GM15510 (cell line): ENCODE data around the gene DDR1.

Source experiments
- POLR2A ChIP-seq: IDR thresholded peaks from 3 replicates; pipeline ENCODE4 v1.6.1; 2011; ENCODE audit warnings: borderline replicate concordance; ENCODE audit not compliant: insufficient read length; ENCODE audit errors: extremely low read depth

DDR1 gene

DNA sequence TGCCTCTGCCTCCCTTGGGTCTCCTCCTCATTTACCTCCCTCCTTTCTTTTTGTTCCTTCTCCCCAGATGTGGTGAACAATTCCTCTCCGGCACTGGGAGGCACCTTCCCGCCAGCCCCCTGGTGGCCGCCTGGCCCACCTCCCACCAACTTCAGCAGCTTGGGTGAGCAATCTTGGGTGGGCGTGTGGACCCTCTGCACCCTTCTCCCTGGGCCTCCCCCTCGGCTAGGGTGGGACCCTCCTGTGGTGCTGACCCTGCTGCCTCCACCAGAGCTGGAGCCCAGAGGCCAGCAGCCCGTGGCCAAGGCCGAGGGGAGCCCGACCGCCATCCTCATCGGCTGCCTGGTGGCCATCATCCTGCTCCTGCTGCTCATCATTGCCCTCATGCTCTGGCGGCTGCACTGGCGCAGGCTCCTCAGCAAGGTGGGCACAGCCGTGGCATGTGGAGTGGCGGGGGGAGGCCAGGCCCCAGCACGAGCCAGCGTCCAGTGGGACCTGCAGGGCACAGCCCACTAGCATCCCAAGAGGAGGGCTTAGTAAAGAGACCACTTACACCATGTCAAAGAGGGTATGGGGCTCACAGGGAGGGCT is 8.8 kb downstream of the DDR1 start:
- TF ChIP-seq POLR2A: no peak

DNA sequence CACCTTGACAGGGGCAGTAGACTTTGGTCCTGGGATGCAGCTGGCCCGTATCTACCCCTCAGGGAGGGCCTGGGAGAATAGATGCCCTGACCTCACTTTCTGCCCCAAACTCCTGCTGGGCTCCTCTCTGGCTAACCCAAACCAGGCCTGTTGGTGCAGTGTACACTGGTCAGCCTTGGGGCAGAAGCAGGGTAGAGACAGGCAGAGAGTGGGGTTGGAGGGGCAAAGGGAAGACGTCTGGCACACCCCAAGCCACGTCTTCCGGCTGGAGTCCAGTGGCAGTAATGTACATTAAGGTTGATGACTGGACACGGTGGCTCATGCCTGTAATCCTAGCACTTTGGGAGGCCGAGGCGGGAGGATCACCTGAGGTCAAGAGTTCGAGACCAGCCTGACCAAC is 9.3 kb downstream of the DDR1 start:
- no peak for TF ChIP-seq POLR2A

DNA sequence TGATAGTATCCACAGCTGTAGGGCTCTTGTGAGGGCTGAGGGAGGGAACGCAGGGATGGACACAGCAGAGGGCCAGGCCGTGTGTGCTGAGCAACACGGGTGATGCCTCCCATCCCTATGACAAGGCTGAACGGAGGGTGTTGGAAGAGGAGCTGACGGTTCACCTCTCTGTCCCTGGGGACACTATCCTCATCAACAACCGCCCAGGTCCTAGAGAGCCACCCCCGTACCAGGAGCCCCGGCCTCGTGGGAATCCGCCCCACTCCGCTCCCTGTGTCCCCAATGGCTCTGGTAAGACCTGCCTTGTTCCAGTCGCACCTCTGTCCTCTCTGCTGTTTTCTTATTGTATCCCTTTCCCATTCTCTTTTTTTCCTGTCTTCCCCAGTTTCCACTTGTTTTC is 10.1 kb downstream of the DDR1 start:
- no peak for TF ChIP-seq POLR2A

DNA sequence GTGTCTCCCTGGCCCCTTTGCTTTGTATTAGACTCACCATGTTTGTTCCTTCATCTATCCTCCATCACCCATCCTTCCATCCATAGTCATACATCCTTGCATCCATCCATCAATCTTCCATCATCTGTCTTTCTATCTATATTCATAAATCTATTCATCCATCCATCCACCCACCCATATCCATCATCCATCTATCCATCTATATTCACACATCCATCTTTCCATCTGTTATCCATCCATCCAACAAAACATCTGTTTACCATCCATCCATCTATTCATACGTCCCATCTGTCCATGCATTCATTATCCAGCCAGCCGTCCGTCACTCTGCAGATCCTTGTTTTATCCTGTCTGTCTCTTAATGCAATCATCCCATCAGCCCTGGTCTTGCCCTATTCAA is 10.6 kb downstream of the DDR1 start:
- no peak for TF ChIP-seq POLR2A

DNA sequence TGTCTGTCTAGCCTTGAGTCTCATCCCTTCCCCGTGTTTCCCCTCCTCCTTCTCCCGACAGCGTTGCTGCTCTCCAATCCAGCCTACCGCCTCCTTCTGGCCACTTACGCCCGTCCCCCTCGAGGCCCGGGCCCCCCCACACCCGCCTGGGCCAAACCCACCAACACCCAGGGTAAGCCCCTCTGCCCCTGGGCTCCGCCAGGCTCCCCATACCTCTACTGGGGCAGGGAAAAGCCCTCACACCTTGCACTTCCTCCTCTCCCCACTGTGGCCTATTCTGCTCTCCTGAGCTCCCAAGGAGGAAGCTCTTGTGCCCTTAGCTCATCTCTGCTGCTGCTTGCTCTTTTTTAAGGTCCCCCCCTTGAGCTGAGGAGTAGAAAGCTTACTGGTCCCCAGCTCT is 11.0 kb downstream of the DDR1 start:
- no peak for TF ChIP-seq POLR2A

DNA sequence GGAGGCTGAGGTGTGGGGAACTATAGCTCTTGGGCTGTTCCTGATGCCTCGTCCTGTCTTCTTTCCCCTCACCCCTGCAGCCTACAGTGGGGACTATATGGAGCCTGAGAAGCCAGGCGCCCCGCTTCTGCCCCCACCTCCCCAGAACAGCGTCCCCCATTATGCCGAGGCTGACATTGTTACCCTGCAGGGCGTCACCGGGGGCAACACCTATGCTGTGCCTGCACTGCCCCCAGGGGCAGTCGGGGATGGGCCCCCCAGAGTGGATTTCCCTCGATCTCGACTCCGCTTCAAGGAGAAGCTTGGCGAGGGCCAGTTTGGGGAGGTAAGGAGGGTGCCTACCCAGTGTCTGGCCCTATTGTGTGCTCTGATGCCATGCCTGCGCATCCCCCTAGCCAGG is 12.2 kb downstream of the DDR1 start:
- TF ChIP-seq POLR2A: no peak

DNA sequence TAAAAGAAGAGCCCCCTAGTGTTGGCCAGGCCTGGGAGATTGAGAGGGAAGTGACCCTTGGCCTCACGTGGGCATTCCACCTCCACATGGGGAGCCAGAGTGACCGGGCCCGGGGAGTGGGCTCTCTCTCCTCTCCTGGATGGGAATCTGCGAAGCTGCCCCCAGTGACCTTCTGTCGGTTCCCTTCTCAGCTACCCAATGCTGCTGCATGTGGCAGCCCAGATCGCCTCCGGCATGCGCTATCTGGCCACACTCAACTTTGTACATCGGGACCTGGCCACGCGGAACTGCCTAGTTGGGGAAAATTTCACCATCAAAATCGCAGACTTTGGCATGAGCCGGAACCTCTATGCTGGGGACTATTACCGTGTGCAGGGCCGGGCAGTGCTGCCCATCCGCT is 13.6 kb downstream of the DDR1 start:
- TF ChIP-seq POLR2A: no peak

DNA sequence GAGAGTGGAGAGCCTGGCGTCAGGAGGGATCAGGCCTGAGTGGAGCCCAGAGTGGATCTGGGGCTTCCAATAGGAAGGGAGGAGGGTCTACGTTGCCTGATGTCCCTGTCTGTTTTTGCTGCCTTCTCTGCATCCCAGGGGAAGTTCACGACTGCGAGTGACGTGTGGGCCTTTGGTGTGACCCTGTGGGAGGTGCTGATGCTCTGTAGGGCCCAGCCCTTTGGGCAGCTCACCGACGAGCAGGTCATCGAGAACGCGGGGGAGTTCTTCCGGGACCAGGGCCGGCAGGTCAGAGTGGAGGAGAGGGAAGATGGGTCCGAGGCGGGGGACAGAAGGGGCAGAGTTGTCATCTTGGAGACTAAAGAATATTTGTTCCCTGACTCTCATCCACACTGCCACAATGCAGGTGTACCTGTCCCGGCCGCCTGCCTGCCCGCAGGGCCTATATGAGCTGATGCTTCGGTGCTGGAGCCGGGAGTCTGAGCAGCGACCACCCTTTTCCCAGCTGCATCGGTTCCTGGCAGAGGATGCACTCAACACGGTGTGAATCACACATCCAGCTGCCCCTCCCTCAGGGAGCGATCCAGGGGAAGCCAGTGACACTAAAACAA is 14.5 kb downstream of the DDR1 start:
- no peak for TF ChIP-seq POLR2A

DNA sequence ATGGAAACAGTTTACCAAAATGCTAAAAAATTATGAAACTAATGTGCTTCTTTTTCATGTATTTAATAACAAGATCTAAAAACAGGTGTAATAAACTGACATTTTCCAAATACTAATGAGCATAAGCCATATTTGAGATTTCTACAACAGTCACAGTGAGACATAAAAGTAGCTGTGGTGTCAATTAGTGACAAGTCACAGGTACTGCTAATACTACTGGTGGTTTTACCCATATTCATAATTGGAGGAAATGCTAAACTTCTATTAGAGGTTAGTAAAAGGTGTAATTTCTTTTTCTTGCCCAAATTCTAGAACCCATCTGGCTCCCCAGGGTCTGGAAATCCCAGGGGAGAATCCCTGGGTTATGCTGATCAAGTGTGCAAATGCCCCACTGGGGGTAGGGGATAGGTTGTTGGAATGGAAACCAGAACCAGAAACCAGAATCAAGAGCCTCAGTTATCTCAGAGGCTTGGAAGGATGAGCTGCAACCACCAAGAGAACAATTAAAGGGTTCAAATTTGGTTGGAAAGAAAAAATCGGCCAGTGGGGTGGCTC is 16.6 kb downstream of the DDR1 start:
- TF ChIP-seq POLR2A: no peak

DNA sequence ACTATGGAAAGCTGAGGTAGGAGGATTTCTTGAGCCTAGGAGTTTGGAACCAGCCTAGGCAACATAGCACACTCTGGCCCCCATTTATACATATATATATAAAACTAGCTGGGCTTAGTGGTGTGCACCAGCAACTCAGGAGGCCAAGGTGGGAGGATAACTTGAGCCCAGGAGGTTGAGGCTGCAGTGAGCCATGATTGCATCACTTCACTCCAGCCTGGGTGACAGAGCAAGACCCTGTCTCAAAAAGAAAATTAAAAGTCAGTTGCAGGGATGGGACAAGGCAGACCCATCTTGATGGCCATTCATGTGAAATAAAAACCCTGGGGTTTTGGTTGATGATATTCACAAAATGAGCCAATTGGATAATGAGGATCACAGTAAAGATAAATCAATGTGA is 17.1 kb downstream of the DDR1 start:
- no peak for TF ChIP-seq POLR2A

DNA sequence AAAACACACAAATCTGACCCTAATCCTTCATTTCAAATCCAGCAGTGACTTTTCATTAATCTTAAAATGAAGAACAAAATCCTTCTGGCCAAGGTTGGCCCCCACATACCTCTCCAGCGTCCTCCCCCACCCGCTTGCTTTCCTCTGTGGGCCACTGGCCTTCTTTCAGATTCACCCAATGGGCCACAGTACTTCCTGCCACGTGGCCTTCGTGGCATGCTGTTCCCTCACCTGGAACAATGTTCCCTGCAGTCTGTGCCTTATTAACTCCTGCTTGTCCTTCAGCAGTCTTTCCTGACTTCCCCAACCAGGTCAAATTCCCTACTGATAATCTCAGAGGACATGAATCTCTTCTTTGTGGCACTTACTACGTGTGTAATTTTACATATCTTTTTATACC is 18.4 kb downstream of the DDR1 start:
- TF ChIP-seq POLR2A: no peak

DNA sequence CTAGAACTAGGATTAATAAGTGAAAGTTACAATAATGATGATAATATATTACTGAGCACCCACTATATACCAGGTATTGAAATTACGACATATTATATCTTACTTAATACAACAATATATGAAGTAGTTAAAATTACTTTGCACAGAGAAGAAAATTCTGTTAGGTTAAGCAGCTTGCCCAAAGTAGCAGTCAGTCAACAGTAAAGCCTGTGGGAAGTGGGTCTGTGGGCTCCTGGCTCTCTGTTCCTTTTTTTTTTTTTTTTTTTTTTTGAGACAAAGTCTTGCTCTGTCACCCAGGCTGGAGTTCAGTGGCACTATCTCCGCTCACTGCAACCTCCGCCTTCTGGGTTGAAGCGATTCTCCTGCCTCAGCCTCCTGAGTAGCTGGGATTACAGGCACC is 18.9 kb downstream of the DDR1 start:
- TF ChIP-seq POLR2A: no peak

DNA sequence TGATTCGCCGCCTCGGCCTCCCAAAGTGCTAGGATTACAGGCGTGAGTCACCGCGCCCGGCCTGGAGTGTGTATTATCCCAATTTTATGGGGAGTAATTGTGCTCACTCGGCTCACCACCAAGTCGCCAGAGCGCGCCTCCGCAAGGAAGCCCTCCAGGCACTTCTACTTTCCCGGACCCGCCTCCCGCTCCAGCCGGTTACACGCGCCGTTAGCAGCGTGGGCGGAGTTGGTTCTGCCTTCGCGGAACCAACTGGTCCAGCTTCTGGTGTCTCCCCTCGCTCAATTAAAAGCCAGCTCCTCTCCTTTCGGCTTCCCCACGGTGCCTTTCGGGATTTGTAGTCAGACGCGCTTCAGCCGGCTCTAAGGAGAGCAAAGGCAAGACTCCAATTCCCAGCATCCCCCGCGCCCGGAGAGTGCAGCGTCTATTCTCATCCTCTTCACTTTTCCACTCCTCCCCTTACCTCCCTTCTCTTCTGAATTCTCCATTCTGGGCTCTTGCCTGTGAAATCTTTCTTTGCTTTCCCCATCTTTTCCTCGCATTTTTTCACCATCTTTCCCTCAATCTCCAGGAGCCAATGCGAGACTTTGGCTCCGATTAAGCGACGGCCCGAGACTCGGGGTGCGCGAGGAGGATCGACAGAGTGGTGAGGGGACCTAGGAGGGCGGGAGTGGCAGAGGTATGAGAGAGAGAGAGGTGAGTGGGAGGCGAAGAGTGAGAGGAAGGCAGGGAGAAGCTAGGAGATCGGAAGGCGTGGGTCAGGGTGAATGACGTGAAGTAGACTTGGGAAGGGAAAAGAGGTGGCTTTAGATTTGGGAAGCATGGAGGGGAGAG is 23.7 kb downstream of the DDR1 start, which contains the start of gene GTF2H4:
GTF2H4 (plus strand) TSS at position 450 of the 834 bp plus-strand sequence.
- peak; percentile 60 for TF ChIP-seq POLR2A

DNA sequence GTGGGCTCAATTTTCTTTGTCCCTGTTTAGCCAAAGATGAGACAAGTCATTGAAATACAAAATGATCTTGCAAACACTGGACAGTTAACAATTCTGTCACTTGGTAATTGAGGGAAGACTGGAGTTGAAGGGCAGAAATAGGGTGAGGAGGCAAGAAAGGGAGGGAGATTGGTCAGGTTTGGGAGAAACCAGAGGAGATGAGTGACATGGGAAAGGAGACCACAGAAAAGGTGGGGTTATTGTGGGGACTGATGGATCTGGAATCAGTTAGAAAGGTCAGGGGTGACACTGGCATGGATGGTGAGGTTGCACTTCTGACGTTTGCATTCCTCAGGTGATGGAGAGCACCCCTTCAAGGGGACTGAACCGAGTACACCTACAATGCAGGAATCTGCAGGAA is 24.4 kb downstream of the DDR1 start:
- no peak for TF ChIP-seq POLR2A

DNA sequence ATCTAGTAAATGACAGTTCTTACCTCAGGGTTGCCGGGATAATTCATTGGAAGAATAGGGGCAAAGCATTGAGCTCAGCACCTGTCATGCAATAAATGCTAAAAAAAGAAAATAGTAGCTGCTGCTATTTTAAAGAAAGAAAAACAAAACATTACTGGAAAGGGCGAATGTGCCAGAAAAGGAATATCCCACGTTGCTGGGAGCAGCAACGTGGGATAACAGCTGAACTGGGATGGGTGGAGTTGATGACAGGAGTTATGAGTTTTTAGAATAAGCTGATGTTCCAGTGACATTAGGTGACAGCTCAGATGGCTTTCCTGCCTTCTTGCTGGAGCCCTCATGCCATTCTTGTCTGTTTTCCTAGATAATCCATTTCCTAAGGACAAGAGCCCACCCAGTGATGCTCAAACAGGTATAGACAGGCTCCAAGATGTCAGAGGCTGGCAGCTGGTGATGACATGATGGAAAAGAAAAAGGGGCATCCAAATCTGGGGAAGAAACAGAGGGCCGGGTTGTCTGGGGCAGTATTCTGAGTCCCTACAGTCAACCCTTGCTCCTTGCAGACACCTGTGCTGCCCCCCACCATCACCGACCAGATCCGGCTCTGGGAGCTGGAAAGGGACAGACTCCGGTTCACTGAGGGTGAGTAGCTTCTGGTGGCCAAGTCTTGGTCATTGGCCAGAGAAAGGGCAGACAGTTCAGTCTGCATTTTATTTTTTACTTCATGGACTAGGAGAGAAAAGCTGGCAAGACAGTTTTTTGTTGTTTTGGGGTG is 28.6 kb downstream of the DDR1 start:
- no peak for TF ChIP-seq POLR2A
